Astrocyte (in vitro differentiated cells and primary cell): ENCODE measurements around the gene SVOPL. TPM values are rescaled to one million over a fixed set of nuclear protein-coding genes. Genes with fewer than 3 reads are reported as not detected.

Experiments used
- total RNA-seq: library from RNA; stranded (reverse); gene quantifications from 2 replicates; pipeline ENCODE4 v1.2.1, GENCODE V29; 2021

Gene SVOPL
- total RNA-seq, 1 donor from 2014 or later = 0.34 TPM

Other genes with a start within 250 kb of the SVOPL start
- 60.3 and 62.3 TPM in 2 replicates for gene TRIM24, start 241.1 kb downstream of the SVOPL start, total RNA-seq
- not detected in 2 replicates for gene TMEM213, start 96.6 kb upstream of the SVOPL start, total RNA-seq
- gene ATP6V0A4, start 96.8 kb upstream of the SVOPL start, total RNA-seq = 0.19 and 0.25 TPM in 2 replicates